ENCODE data around the gene UBAP1.

DNA sequence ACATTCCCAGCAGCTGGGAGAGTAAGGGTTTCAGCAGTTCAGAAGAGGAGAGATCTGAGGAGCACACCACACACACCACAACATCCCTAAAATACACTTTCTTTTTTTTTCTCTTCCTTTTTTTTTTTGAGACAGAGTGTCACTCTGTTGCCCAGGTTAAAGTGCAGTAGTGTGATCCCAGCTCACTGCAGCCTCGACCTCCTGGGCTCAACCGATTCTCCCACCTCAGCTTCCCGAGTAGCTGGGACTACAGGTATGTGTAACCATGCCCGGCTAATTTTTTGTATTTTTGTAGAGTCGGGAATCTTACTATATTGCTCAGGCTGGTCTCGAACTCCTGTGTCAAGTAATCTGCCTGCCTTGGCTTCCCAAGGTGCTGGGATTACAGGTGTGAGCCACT, 9.7 kb upstream of the UBAP1 start:
- TF ChIP-seq, protein P1, sequence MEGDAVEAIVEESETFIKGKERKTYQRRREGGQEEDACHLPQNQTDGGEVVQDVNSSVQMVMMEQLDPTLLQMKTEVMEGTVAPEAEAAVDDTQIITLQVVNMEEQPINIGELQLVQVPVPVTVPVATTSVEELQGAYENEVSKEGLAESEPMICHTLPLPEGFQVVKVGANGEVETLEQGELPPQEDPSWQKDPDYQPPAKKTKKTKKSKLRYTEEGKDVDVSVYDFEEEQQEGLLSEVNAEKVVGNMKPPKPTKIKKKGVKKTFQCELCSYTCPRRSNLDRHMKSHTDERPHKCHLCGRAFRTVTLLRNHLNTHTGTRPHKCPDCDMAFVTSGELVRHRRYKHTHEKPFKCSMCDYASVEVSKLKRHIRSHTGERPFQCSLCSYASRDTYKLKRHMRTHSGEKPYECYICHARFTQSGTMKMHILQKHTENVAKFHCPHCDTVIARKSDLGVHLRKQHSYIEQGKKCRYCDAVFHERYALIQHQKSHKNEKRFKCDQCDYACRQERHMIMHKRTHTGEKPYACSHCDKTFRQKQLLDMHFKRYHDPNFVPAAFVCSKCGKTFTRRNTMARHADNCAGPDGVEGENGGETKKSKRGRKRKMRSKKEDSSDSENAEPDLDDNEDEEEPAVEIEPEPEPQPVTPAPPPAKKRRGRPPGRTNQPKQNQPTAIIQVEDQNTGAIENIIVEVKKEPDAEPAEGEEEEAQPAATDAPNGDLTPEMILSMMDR (conservative IDR thresholded peaks at IDR 0.05; ENCODE audit: low read depth, low read length), result no peak
- TF ChIP-seq POLR2A (IDR thresholded peaks at IDR 0.05; ENCODE audit: low read depth, low read length) (no peak), BHLHE40 (IDR thresholded peaks at IDR 0.05; ENCODE audit: low read depth, low read length) (no peak), MXI1 (IDR thresholded peaks at IDR 0.05; ENCODE audit: borderline replicate concordance, low read depth, low read length) (no peak), MAZ (IDR thresholded peaks at IDR 0.05; ENCODE audit: borderline replicate concordance, low read depth, low read length) (no peak)
- TF ChIP-seq, protein P2, sequence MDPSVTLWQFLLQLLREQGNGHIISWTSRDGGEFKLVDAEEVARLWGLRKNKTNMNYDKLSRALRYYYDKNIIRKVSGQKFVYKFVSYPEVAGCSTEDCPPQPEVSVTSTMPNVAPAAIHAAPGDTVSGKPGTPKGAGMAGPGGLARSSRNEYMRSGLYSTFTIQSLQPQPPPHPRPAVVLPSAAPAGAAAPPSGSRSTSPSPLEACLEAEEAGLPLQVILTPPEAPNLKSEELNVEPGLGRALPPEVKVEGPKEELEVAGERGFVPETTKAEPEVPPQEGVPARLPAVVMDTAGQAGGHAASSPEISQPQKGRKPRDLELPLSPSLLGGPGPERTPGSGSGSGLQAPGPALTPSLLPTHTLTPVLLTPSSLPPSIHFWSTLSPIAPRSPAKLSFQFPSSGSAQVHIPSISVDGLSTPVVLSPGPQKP (IDR thresholded peaks at IDR 0.05; ENCODE audit: borderline replicate concordance, low read depth, low read length), result no peak

Measured in IMR-90 (cell line).